Calu3 (cell line): Measurements from ENCODE around the gene KCNJ12. TPM values are rescaled to one million over a fixed set of nuclear protein-coding genes. Genes with fewer than 3 reads are reported as not detected.

Experiments
- BruUV-seq: library from RNA; stranded (reverse); fragments of 400-500 nt; replicated peaks from 2 replicates; lab custom pipeline; 2021; lab: Mats Ljungman, UMichigan
- CTCF ChIA-PET: fragments of 300-600 bp; sonication (Branson Sonifier 250); formaldehyde crosslinking; loops from one replicate; lab custom pipeline; 2022; ENCODE audit warnings: antibody characterized with exemption; lab: Charles Lee
- DNase-seq: peaks from one replicate; pipeline ENCODE4 v3.0.0; 2022
- H3K27ac Mint-ChIP-seq: one replicate; pipeline ENCODE4 v1.8.0; 2022; ENCODE audit warnings: mixed read lengths; ENCODE audit not compliant: unreplicated experiment
- H3K27me3 Mint-ChIP-seq: one replicate; pipeline ENCODE4 v1.8.0; 2022; ENCODE audit warnings: mixed read lengths; ENCODE audit not compliant: unreplicated experiment
- H3K36me3 Mint-ChIP-seq: one replicate; pipeline ENCODE4 v1.8.0; 2022; ENCODE audit warnings: mild to moderate bottlenecking, moderate library complexity, mixed read lengths; ENCODE audit not compliant: insufficient read depth, unreplicated experiment
- H3K4me1 Mint-ChIP-seq: one replicate; pipeline ENCODE4 v1.8.0; 2022; ENCODE audit warnings: mild to moderate bottlenecking, low read depth, mixed read lengths; ENCODE audit not compliant: unreplicated experiment
- H3K4me3 Mint-ChIP-seq: one replicate; pipeline ENCODE4 v1.8.0; 2022; ENCODE audit warnings: mild to moderate bottlenecking, low read depth, moderate library complexity, mixed read lengths; ENCODE audit not compliant: unreplicated experiment
- H3K9me3 Mint-ChIP-seq: one replicate; pipeline ENCODE4 v1.8.0; 2022; ENCODE audit warnings: low read depth, mixed read lengths; ENCODE audit not compliant: unreplicated experiment
- intact Hi-C: fragments of 100-400 bp; cut with micrococcal nuclease; formaldehyde crosslinking; loops from one replicate; pipeline ENCODE4 v1.10.0; 2022; ENCODE audit not compliant: unreplicated experiment
- total RNA-seq: library from RNA; stranded (reverse); gene quantifications from 2 replicates; pipeline ENCODE4 v1.2.3, GENCODE V29; 2022
- TF ChIP-seq, protein P1 (sequence below): fragments of 200-600 bp; IDR thresholded peaks from one replicate; pipeline ENCODE4 v1.8.0; 2022; ENCODE audit warnings: antibody characterized with exemption; ENCODE audit not compliant: unreplicated experiment

Gene KCNJ12
- total RNA-seq, 1 experiment from 2014 or later, result not detected

- H3K27ac Mint-ChIP-seq, result no peak overlapping the region
- no peaks in the 10 kb centered on the region for H3K4me1 Mint-ChIP-seq
- H3K36me3 Mint-ChIP-seq, result no peaks in the 10 kb centered on the region
- BruUV-seq, result no TSS peak
- TF ChIP-seq, protein P1, sequence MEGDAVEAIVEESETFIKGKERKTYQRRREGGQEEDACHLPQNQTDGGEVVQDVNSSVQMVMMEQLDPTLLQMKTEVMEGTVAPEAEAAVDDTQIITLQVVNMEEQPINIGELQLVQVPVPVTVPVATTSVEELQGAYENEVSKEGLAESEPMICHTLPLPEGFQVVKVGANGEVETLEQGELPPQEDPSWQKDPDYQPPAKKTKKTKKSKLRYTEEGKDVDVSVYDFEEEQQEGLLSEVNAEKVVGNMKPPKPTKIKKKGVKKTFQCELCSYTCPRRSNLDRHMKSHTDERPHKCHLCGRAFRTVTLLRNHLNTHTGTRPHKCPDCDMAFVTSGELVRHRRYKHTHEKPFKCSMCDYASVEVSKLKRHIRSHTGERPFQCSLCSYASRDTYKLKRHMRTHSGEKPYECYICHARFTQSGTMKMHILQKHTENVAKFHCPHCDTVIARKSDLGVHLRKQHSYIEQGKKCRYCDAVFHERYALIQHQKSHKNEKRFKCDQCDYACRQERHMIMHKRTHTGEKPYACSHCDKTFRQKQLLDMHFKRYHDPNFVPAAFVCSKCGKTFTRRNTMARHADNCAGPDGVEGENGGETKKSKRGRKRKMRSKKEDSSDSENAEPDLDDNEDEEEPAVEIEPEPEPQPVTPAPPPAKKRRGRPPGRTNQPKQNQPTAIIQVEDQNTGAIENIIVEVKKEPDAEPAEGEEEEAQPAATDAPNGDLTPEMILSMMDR, result no peak
- CTCF ChIA-PET, result no interaction called here
- intact Hi-C loops, result no loop called here
- no peak overlapping the region for H3K4me3 Mint-ChIP-seq
- H3K9me3 Mint-ChIP-seq, result no peaks in the 10 kb centered on the region
- peaks cover 43% of the 10 kb centered on the region for H3K27me3 Mint-ChIP-seq
- no peak for DNase-seq
These were observed 3.8 kb upstream of the KCNJ12 start for GRCh38 chr17:21372256-21372954.

GRCh38 chr17:21373036-21373435, 3.1 kb upstream of the KCNJ12 start:
- TF ChIP-seq, protein P1, result no peak
- CTCF ChIA-PET, result no interaction called here
- Mint-ChIP-seq H3K4me3 (no peak overlapping the region), H3K27me3 (peaks cover 40% of the 10 kb centered on the region), H3K9me3 (no peaks in the 10 kb centered on the region), H3K27ac (no peak overlapping the region), H3K36me3 (no peaks in the 10 kb centered on the region), H3K4me1 (no peaks in the 10 kb centered on the region)
- DNase-seq, result no peak
- no TSS peak for BruUV-seq
- intact Hi-C loops, result no loop called here

DNA sequence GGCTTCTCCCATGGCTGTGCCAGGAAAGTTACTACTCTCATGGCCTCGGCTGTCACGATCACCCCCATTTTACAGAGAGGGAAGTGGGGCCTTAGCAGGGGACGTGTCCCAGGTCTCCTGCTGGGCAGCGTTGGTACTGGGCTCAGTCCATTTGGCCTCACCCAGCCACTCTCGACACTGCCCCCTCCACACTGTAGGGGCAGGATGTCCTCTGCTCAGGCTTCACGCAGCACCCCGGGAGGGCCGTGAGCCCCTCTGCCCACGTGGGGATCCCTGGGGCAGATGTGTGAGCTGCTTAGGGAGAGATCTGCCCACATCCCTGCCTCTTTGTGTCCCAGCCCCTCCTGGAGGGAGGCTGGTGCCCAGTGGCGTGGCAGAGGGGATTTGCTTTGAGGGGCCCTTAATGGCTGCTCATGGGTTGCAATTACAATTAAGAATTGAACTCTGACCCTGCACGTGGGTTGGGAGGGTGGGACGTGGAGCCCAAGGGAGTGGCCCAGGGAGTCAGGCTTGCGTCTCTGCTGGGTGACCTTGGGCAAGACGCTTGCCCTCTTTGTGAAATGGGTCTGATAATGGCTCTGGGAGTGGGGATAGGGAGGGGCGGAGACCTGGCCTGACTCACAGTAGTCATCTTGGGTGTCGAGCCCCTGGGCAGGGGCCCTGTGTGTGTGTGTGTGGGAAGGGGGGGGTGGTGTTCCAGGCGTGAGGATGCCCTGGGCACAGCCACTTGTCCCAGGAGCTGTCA, 2.3 kb upstream of the KCNJ12 start:
- DNase-seq, result no peak
- TF ChIP-seq, protein P1, result no peak
- H3K36me3 Mint-ChIP-seq, result no peaks in the 10 kb centered on the region
- peaks cover 31% of the 10 kb centered on the region for H3K27me3 Mint-ChIP-seq
- H3K4me1 Mint-ChIP-seq, result no peaks in the 10 kb centered on the region
- intact Hi-C loops, result no loop called here
- H3K4me3 Mint-ChIP-seq, result no peak overlapping the region
- CTCF ChIA-PET, result no interaction called here
- H3K27ac Mint-ChIP-seq, result no peak overlapping the region
- H3K9me3 Mint-ChIP-seq, result no peaks in the 10 kb centered on the region
- BruUV-seq, result no TSS peak

GRCh38 chr17:21374441-21375161, 1.6 kb upstream of the KCNJ12 start:
- Mint-ChIP-seq H3K36me3 (no peaks in the 10 kb centered on the region), H3K4me1 (no peaks in the 10 kb centered on the region), H3K9me3 (no peaks in the 10 kb centered on the region), H3K27ac (no peak overlapping the region), H3K27me3 (peaks cover 29% of the 10 kb centered on the region), H3K4me3 (no peak overlapping the region)
- no peak for DNase-seq
- TF ChIP-seq, protein P1, result no peak
- CTCF ChIA-PET, result no interaction called here
- BruUV-seq, result no TSS peak
- intact Hi-C loops, result no loop called here
